HL-60 (cell line): ENCODE measurements around the gene ZC3H12C.
"Not testable (repeated sequence)": the region's sequence is repeated elsewhere in the genome, so short reads cannot be mapped to it uniquely, and the experiment has no call there.

ENCODE experiments used
- DNase-seq, 2 experiments: peaks; one replicate each; pipeline ENCODE4 v3.0.0-alpha.2; 2010 to 2020; ENCODE audit warnings: low read depth in 1 of 2, low spot score in 1 of 2
- H3K27ac ChIP-seq: fragments of 250-450 bp; sonication (Bioruptor Pico); replicated peaks from 2 replicates; pipeline ENCODE4 v1.5.1; 2020; ENCODE audit warnings: mild to moderate bottlenecking, moderate library complexity
- H3K27me3 ChIP-seq: fragments of 250-450 bp; sonication (Bioruptor Pico); 2 replicates; pipeline ENCODE4 v1.5.1; 2021; ENCODE audit warnings: mild to moderate bottlenecking, moderate library complexity; ENCODE audit not compliant: insufficient read depth, poor library complexity, severe bottlenecking
- H3K4me3 ChIP-seq: replicated peaks from 2 replicates; pipeline ENCODE4 v1.5.1; 2011; ENCODE audit warnings: mild to moderate bottlenecking, control low read depth, low read length; ENCODE audit not compliant: insufficient read depth
- CTCF ChIP-seq: IDR thresholded peaks from one replicate; pipeline ENCODE4 v1.5.1; 2011; ENCODE audit warnings: low read length, control low read depth, inconsistent platforms; ENCODE audit not compliant: insufficient read depth
- GABPA ChIP-seq: IDR thresholded peaks from 2 replicates; pipeline ENCODE4 v1.6.1; 2012; ENCODE audit warnings: low read depth
- POLR2AphosphoS5 ChIP-seq: IDR thresholded peaks from 2 replicates; pipeline ENCODE4 v1.6.1; 2012; ENCODE audit warnings: low read depth
- REST ChIP-seq: IDR thresholded peaks from 2 replicates; pipeline ENCODE4 v1.6.1; 2012; ENCODE audit warnings: low read depth; ENCODE audit not compliant: insufficient replicate concordance
- SPI1 ChIP-seq: IDR thresholded peaks from 2 replicates; pipeline ENCODE4 v1.6.1; 2012; ENCODE audit warnings: low read depth, mild to moderate bottlenecking, borderline replicate concordance

The ZC3H12C gene

GRCh38 chr11:110187731-110188130 is 94.5 kb downstream of the ZC3H12C start:
- no peak for DNase-seq
- TF ChIP-seq GABPA (no peak), SPI1 (no peak), POLR2AphosphoS5 (no peak), REST (no peak), CTCF (no peak)
- Histone ChIP-seq H3K27ac (no peak overlapping the region), H3K27me3 (no peaks in the 10 kb centered on the region), H3K4me3 (no peak overlapping the region)

- DNase-seq: no peak
- TF ChIP-seq SPI1 (no peak), POLR2AphosphoS5 (no peak), REST (no peak), GABPA (no peak), CTCF (no peak)
- H3K27me3 ChIP-seq: no peaks in the 10 kb centered on the region
- H3K27ac ChIP-seq: no peak overlapping the region
- no peak overlapping the region for H3K4me3 ChIP-seq
These were observed 97.7 kb downstream of the ZC3H12C start for GRCh38 chr11:110190885-110191284.

- not testable (repeated sequence) for H3K27ac ChIP-seq, H3K4me3 ChIP-seq, H3K27me3 ChIP-seq, DNase-seq
These were observed 99.6 kb downstream of the ZC3H12C start for GRCh38 chr11:110192604-110193282.

GRCh38 chr11:110194211-110194766 is 101.1 kb downstream of the ZC3H12C start:
- not testable (repeated sequence) for DNase-seq, H3K27ac ChIP-seq, H3K27me3 ChIP-seq, H3K4me3 ChIP-seq

- H3K27me3 ChIP-seq: no peaks in the 10 kb centered on the region
- no peak overlapping the region for H3K4me3 ChIP-seq
- no peak overlapping the region for H3K27ac ChIP-seq
- TF ChIP-seq SPI1 (no peak), CTCF (no peak), REST (no peak), GABPA (no peak), POLR2AphosphoS5 (no peak)
- no peak for DNase-seq
These were observed 103.1 kb downstream of the ZC3H12C start for GRCh38 chr11:110196241-110196754.
